Liver (tissue), 9 donors: ENCODE measurements around the gene LGI1. TPM values are rescaled to one million over a fixed set of nuclear protein-coding genes. Genes with fewer than 3 reads are reported as not detected.

Source experiments
- DNase-seq: peaks from one replicate; pipeline ENCODE4 v3.0.0-alpha.2; 2017; ENCODE audit warnings: low spot score
- H3K27ac ChIP-seq, 2 donors: one replicate each; pipeline ENCODE4 v1.7.0; 2013; ENCODE audit warnings: inconsistent platforms in 2 of 2, low read length in 2 of 2, control low read depth in 1 of 2, low read depth in 1 of 2, mild to moderate bottlenecking in 1 of 2
- H3K27me3 ChIP-seq, 4 donors: one replicate each; pipeline versions ENCODE4 v1.6.1 to v1.7.0; 2013; ENCODE audit warnings: low read length in 3 of 4, inconsistent platforms in 1 of 4, mild to moderate bottlenecking in 1 of 4, moderate library complexity in 1 of 4; ENCODE audit not compliant: control insufficient read depth in 4 of 4, insufficient read depth in 4 of 4
- H3K36me3 ChIP-seq, 4 donors: one replicate each; pipeline versions ENCODE4 v1.6.1 to v1.7.0; 2013; ENCODE audit warnings: low read length in 3 of 4, mild to moderate bottlenecking in 3 of 4, low read depth in 1 of 4, moderate library complexity in 1 of 4; ENCODE audit not compliant: control insufficient read depth in 4 of 4, insufficient read depth in 3 of 4
- H3K4me1 ChIP-seq, 4 donors: one replicate each; pipeline versions ENCODE4 v1.6.1 to v1.7.0; 2013; ENCODE audit warnings: low read length in 3 of 4, mild to moderate bottlenecking in 3 of 4, moderate library complexity in 1 of 4; ENCODE audit not compliant: control insufficient read depth in 4 of 4, insufficient read depth in 4 of 4
- H3K4me3 ChIP-seq, 3 donors: one replicate each; pipeline versions ENCODE4 v1.6.1 to v1.7.0; 2013; ENCODE audit warnings: low read length in 3 of 3, control low read depth in 1 of 3, low read depth in 1 of 3, mild to moderate bottlenecking in 1 of 3
- H3K9ac ChIP-seq, 2 donors: one replicate each; pipeline ENCODE4 v1.7.0; 2013; ENCODE audit warnings: low read length in 2 of 2, mild to moderate bottlenecking in 2 of 2, moderate library complexity in 2 of 2, control low read depth in 1 of 2, low read depth in 1 of 2
- H3K9me3 ChIP-seq, 4 donors: one replicate each; pipeline versions ENCODE4 v1.6.1 to v1.7.0; 2013; ENCODE audit warnings: low read length in 3 of 4; ENCODE audit not compliant: control insufficient read depth in 4 of 4
- ATF3 ChIP-seq: IDR thresholded peaks from 2 replicates; pipeline ENCODE4 v1.6.1; 2016; ENCODE audit warnings: antibody characterized with exemption
- EGR1 ChIP-seq, 2 donors: IDR thresholded peaks; 2 replicates each; pipeline ENCODE4 v1.6.1; 2016 to 2018; ENCODE audit warnings: antibody characterized with exemption in 2 of 2, low read depth in 2 of 2
- FOXA1 ChIP-seq: IDR thresholded peaks from 2 replicates; pipeline ENCODE4 v1.6.1; 2016; ENCODE audit warnings: antibody characterized with exemption
- FOXA2 ChIP-seq: IDR thresholded peaks from 2 replicates; pipeline ENCODE4 v1.6.1; 2016; ENCODE audit warnings: antibody characterized with exemption
- GABPA ChIP-seq, 2 donors: IDR thresholded peaks in 1 of 2; conservative IDR thresholded peaks in 1 of 2; 2 replicates each; pipeline ENCODE4 v1.6.1; 2016; ENCODE audit warnings: antibody characterized with exemption in 2 of 2, mild to moderate bottlenecking in 1 of 2, moderate library complexity in 1 of 2
- HNF4A ChIP-seq, 2 donors: conservative IDR thresholded peaks; 2 replicates each; pipeline ENCODE4 v1.6.1; 2016; ENCODE audit warnings: antibody characterized with exemption in 2 of 2, mild to moderate bottlenecking in 2 of 2
- HNF4G ChIP-seq: IDR thresholded peaks from 2 replicates; pipeline ENCODE4 v1.6.1; 2016; ENCODE audit warnings: antibody characterized with exemption
- JUND ChIP-seq, 2 donors: IDR thresholded peaks; 2 replicates each; pipeline ENCODE4 v1.6.1; 2016; ENCODE audit warnings: antibody characterized with exemption in 2 of 2
- NR2F2 ChIP-seq: IDR thresholded peaks from 2 replicates; pipeline ENCODE4 v1.6.1; 2016; ENCODE audit warnings: antibody characterized with exemption
- RAD21 ChIP-seq, 2 donors: IDR thresholded peaks; 2 replicates each; pipeline ENCODE4 v1.6.1; 2016; ENCODE audit warnings: antibody characterized with exemption in 2 of 2, mild to moderate bottlenecking in 2 of 2
- RXRA ChIP-seq, 2 donors: IDR thresholded peaks; 2 replicates each; pipeline ENCODE4 v1.6.1; 2017 to 2018; ENCODE audit warnings: antibody characterized with exemption in 2 of 2, mild to moderate bottlenecking in 1 of 2
- SP1 ChIP-seq: IDR thresholded peaks from 2 replicates; pipeline ENCODE4 v1.6.1; 2018; ENCODE audit warnings: antibody characterized with exemption, mild to moderate bottlenecking
- TAF1 ChIP-seq: conservative IDR thresholded peaks from 2 replicates; pipeline ENCODE4 v1.6.1; 2016; ENCODE audit warnings: antibody characterized with exemption, mild to moderate bottlenecking
- YY1 ChIP-seq: IDR thresholded peaks from 2 replicates; pipeline ENCODE4 v1.6.1; 2016; ENCODE audit warnings: antibody characterized with exemption, mild to moderate bottlenecking
- WGBS: extraction: QIAGEN DNeasy Blood & Tissue Kit; methylation state at CpG from one replicate; pipeline ENCODE4 v1.1.7; 2013; 5-methylcytosine and 5-hydroxymethylcytosine counted together
- polyA plus RNA-seq, 2 donors: library from polyadenylated mRNA; stranded (reverse) in 1 of 2; unstranded in 1 of 2; fragments of 200-250 nt in 1 of 2; fragments of >200 nt in 1 of 2; fragmentation: Nextera tagmentation in 1 of 2; extraction: Ambion mirVana in 1 of 2; gene quantifications; one replicate each; pipeline versions ENCODE4 v1.2.1 to v1.2.3, GENCODE V29; 2013 to 2015
- total RNA-seq, 2 donors: library from RNA; depleted of rRNA; stranded (reverse); fragments of >200 nt; gene quantifications; one replicate each; pipeline ENCODE4 v1.2.3, GENCODE V29; 2014
- TF ChIP-seq, protein P1 (sequence below): IDR thresholded peaks from 2 replicates; pipeline ENCODE4 v1.6.1; 2016; ENCODE audit warnings: antibody characterized with exemption, mild to moderate bottlenecking
- TF ChIP-seq, protein P2 (sequence below): IDR thresholded peaks from 2 replicates; pipeline ENCODE4 v1.6.1; 2016; ENCODE audit warnings: antibody characterized with exemption
- TF ChIP-seq, protein P3 (sequence below): fragments of 150-350 bp; IDR thresholded peaks from 2 replicates; pipeline ENCODE4 v1.5.1; 2017; ENCODE audit warnings: improper control_type of control experiment, low read depth, low read length; ENCODE audit not compliant: missing input control
- TF ChIP-seq, protein P4 (sequence below): IDR thresholded peaks from 2 replicates; pipeline ENCODE4 v1.6.1; 2016; ENCODE audit warnings: antibody characterized with exemption
- donor health status: healthy.
- donor health status: healthy.
- donor health status: healthy.
- donor health status: healthy.
- donor health status: healthy.

Gene LGI1
- total and polyA plus RNA-seq, 4 donors: 0.28 to 1.2 (median 1.1) TPM; not detected in 1

DNA sequence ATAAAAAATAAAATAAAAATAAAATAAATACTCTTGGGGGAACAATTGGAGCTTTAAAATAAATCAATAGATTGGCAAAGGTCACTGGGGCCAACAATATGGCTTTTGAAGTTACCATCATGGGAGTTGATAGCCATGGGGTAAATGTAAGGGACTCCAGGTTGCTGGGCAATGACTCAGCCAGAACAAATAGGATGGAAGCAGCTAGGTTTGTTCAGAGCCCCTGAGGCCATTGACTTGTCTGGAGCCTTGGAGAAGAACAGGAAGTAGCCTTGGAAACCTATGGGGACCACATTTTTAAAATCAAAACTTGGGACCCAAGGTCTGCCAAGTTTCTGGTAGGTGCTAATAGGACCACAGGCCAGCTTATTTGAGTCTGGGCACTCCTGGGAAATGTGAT is 35.2 kb upstream of the LGI1 start (continued):
- TF ChIP-seq, protein P1, sequence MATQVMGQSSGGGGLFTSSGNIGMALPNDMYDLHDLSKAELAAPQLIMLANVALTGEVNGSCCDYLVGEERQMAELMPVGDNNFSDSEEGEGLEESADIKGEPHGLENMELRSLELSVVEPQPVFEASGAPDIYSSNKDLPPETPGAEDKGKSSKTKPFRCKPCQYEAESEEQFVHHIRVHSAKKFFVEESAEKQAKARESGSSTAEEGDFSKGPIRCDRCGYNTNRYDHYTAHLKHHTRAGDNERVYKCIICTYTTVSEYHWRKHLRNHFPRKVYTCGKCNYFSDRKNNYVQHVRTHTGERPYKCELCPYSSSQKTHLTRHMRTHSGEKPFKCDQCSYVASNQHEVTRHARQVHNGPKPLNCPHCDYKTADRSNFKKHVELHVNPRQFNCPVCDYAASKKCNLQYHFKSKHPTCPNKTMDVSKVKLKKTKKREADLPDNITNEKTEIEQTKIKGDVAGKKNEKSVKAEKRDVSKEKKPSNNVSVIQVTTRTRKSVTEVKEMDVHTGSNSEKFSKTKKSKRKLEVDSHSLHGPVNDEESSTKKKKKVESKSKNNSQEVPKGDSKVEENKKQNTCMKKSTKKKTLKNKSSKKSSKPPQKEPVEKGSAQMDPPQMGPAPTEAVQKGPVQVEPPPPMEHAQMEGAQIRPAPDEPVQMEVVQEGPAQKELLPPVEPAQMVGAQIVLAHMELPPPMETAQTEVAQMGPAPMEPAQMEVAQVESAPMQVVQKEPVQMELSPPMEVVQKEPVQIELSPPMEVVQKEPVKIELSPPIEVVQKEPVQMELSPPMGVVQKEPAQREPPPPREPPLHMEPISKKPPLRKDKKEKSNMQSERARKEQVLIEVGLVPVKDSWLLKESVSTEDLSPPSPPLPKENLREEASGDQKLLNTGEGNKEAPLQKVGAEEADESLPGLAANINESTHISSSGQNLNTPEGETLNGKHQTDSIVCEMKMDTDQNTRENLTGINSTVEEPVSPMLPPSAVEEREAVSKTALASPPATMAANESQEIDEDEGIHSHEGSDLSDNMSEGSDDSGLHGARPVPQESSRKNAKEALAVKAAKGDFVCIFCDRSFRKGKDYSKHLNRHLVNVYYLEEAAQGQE: no peak
- TF ChIP-seq HNF4G (no peak), NR2F2 (no peak), FOXA2 (no peak)

GRCh38 chr10:93723153-93723552 is 34.6 kb upstream of the LGI1 start:
- Histone ChIP-seq H3K4me1 (no peaks in the 10 kb centered on the region), H3K9me3 (no peaks in the 10 kb centered on the region), H3K36me3 (no peaks in the 10 kb centered on the region), H3K27ac (no peak overlapping the region), H3K4me3 (no peak overlapping the region), H3K9ac (no peak overlapping the region), H3K27me3 (peaks cover 0 to 3% (median 1%) of the 10 kb centered on the region in 4 donors)
- 84% methylated on average over 2 of the region's 2 CpGs for WGBS
- no peak for DNase-seq
- TF ChIP-seq HNF4A (conservative IDR thresholded peaks at IDR 0.05) (no peak), EGR1 (IDR thresholded peaks at IDR 0.05; ENCODE audit: low read depth in 2 of 2) (no peak), FOXA1 (no peak), GABPA (IDR thresholded peaks at IDR 0.05 in 1 of 2, conservative IDR thresholded peaks at IDR 0.05 in 1 of 2) (no peak), NR2F2 (no peak), RXRA (IDR thresholded peaks at IDR 0.05) (no peak), JUND (IDR thresholded peaks at IDR 0.05) (no peak), HNF4G (no peak), YY1 (no peak), ATF3 (no peak), FOXA2 (no peak), SP1 (no peak), RAD21 (IDR thresholded peaks at IDR 0.05) (no peak), TAF1 (no peak)
- TF ChIP-seq, protein P2, sequence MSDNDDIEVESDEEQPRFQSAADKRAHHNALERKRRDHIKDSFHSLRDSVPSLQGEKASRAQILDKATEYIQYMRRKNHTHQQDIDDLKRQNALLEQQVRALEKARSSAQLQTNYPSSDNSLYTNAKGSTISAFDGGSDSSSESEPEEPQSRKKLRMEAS: no peak
- TF ChIP-seq, protein P3, sequence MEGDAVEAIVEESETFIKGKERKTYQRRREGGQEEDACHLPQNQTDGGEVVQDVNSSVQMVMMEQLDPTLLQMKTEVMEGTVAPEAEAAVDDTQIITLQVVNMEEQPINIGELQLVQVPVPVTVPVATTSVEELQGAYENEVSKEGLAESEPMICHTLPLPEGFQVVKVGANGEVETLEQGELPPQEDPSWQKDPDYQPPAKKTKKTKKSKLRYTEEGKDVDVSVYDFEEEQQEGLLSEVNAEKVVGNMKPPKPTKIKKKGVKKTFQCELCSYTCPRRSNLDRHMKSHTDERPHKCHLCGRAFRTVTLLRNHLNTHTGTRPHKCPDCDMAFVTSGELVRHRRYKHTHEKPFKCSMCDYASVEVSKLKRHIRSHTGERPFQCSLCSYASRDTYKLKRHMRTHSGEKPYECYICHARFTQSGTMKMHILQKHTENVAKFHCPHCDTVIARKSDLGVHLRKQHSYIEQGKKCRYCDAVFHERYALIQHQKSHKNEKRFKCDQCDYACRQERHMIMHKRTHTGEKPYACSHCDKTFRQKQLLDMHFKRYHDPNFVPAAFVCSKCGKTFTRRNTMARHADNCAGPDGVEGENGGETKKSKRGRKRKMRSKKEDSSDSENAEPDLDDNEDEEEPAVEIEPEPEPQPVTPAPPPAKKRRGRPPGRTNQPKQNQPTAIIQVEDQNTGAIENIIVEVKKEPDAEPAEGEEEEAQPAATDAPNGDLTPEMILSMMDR: no peak
- TF ChIP-seq, protein P1: no peak
- TF ChIP-seq, protein P4, sequence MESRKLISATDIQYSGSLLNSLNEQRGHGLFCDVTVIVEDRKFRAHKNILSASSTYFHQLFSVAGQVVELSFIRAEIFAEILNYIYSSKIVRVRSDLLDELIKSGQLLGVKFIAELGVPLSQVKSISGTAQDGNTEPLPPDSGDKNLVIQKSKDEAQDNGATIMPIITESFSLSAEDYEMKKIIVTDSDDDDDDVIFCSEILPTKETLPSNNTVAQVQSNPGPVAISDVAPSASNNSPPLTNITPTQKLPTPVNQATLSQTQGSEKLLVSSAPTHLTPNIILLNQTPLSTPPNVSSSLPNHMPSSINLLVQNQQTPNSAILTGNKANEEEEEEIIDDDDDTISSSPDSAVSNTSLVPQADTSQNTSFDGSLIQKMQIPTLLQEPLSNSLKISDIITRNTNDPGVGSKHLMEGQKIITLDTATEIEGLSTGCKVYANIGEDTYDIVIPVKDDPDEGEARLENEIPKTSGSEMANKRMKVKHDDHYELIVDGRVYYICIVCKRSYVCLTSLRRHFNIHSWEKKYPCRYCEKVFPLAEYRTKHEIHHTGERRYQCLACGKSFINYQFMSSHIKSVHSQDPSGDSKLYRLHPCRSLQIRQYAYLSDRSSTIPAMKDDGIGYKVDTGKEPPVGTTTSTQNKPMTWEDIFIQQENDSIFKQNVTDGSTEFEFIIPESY: no peak
